ENCODE data around the gene TLE4.

Gene TLE4

GRCh38 chr9:79615038-79615437, 43.3 kb downstream of the TLE4 start:
- no CpG with 5 or more reads among the region's 5 CpGs for WGBS, 2 donors (ENCODE audit: extremely low coverage in 2 of 2, insufficient read length in 2 of 2, insufficient replicate concordance in 1 of 2)
- no peak overlapping the region for H4K91ac ChIP-seq (ENCODE audit: low read depth, low read length, poor library complexity)
- no peak overlapping the region for H3K9ac ChIP-seq (ENCODE audit: low read depth, low read length, poor library complexity)
- H2AFZ ChIP-seq (ENCODE audit: low read length), result no peak overlapping the region
- no peak overlapping the region for H3K27ac ChIP-seq (replicated peaks; ENCODE audit: low read length)
- H3K27me3 ChIP-seq (ENCODE audit: control insufficient read depth in 3 of 3, insufficient read depth in 3 of 3, low read depth in 1 of 3, low read length in 3 of 3), result no peaks in the 10 kb centered on the region
- H3K4me3 ChIP-seq (ENCODE audit: low read length in 2 of 2), result no peak overlapping the region
- H4K8ac ChIP-seq (ENCODE audit: low read depth, low read length), result no peak overlapping the region
- DNase-seq (ENCODE audit: low spot score), result no peak
- no peak overlapping the region for H2BK12ac ChIP-seq (ENCODE audit: low read length)
- H3K18ac ChIP-seq (ENCODE audit: low read length), result no peak overlapping the region
- no peak overlapping the region for H3K4ac ChIP-seq (ENCODE audit: low read length)
- no peak overlapping the region for H3K4me2 ChIP-seq (ENCODE audit: insufficient read depth, low read length, poor library complexity, severe bottlenecking)
- H2BK120ac ChIP-seq (ENCODE audit: low read depth, low read length), result no peak overlapping the region
- peaks cover 2% of the 10 kb centered on the region for H3K79me1 ChIP-seq (ENCODE audit: low read depth, low read length)
- H3K36me3 ChIP-seq (replicated peaks in 1 of 2; ENCODE audit: control insufficient read depth in 2 of 2, insufficient read depth in 2 of 2, low read length in 2 of 2), result peaks cover 2 to 82% of the 10 kb centered on the region in 2 donors
- H3K4me1 ChIP-seq (ENCODE audit: control insufficient read depth in 2 of 2, insufficient read depth in 1 of 2, low read depth in 1 of 2, low read length in 2 of 2), result peaks cover 21 to 22% of the 10 kb centered on the region in 2 donors
- H3K9me3 ChIP-seq (replicated peaks in 1 of 2; ENCODE audit: control insufficient read depth in 2 of 2, insufficient read depth in 1 of 2, low read depth in 1 of 2, low read length in 2 of 2), result no peaks in the 10 kb centered on the region
- no peak overlapping the region for H2BK15ac ChIP-seq (ENCODE audit: low read length)
- no peak overlapping the region for H2BK5ac ChIP-seq (ENCODE audit: low read length)
- H3K14ac ChIP-seq (ENCODE audit: low read length), result no peak overlapping the region
- H2AK5ac ChIP-seq (ENCODE audit: low read depth, low read length), result no peak overlapping the region
- no peak overlapping the region for H3K23ac ChIP-seq (ENCODE audit: low read depth, low read length, poor library complexity)

GRCh38 chr9:79616013-79616412, 44.2 kb downstream of the TLE4 start:
- Histone ChIP-seq H3K23ac (ENCODE audit: low read depth, low read length, poor library complexity) (no peak overlapping the region), H3K4me3 (ENCODE audit: low read length in 2 of 2) (no peak overlapping the region), H4K91ac (ENCODE audit: low read depth, low read length, poor library complexity) (no peak overlapping the region), H3K9me3 (replicated peaks in 1 of 2; ENCODE audit: control insufficient read depth in 2 of 2, insufficient read depth in 1 of 2, low read depth in 1 of 2, low read length in 2 of 2) (no peaks in the 10 kb centered on the region), H3K27me3 (ENCODE audit: control insufficient read depth in 3 of 3, insufficient read depth in 3 of 3, low read depth in 1 of 3, low read length in 3 of 3) (no peaks in the 10 kb centered on the region), H3K9ac (ENCODE audit: low read depth, low read length, poor library complexity) (no peak overlapping the region), H3K4me1 (ENCODE audit: control insufficient read depth in 2 of 2, insufficient read depth in 1 of 2, low read depth in 1 of 2, low read length in 2 of 2) (peaks cover 13 to 28% of the 10 kb centered on the region in 2 donors), H2BK120ac (ENCODE audit: low read depth, low read length) (no peak overlapping the region), H3K79me1 (ENCODE audit: low read depth, low read length) (peaks cover 2% of the 10 kb centered on the region), H2AFZ (ENCODE audit: low read length) (no peak overlapping the region), H3K27ac (replicated peaks; ENCODE audit: low read length) (no peak overlapping the region), H4K8ac (ENCODE audit: low read depth, low read length) (no peak overlapping the region), H3K4me2 (ENCODE audit: insufficient read depth, low read length, poor library complexity, severe bottlenecking) (no peak overlapping the region), H3K36me3 (replicated peaks in 1 of 2; ENCODE audit: control insufficient read depth in 2 of 2, insufficient read depth in 2 of 2, low read length in 2 of 2) (peaks cover 2 to 92% of the 10 kb centered on the region in 2 donors), H2BK5ac (ENCODE audit: low read length) (no peak overlapping the region), H3K4ac (ENCODE audit: low read length) (no peak overlapping the region), H3K18ac (ENCODE audit: low read length) (no peak overlapping the region), H2AK5ac (ENCODE audit: low read depth, low read length) (no peak overlapping the region), H3K14ac (ENCODE audit: low read length) (no peak overlapping the region), H2BK15ac (ENCODE audit: low read length) (no peak overlapping the region), H2BK12ac (ENCODE audit: low read length) (no peak overlapping the region)
- WGBS, 2 donors (ENCODE audit: extremely low coverage in 2 of 2, insufficient read length in 2 of 2, insufficient replicate concordance in 1 of 2), result no CpG with 5 or more reads among the region's 4 CpGs
- no peak for DNase-seq (ENCODE audit: low spot score)

- no peak overlapping the region for H3K23ac ChIP-seq (ENCODE audit: low read depth, low read length, poor library complexity)
- no peak overlapping the region for H3K4ac ChIP-seq (ENCODE audit: low read length)
- no peaks in the 10 kb centered on the region for H3K27me3 ChIP-seq (ENCODE audit: control insufficient read depth in 3 of 3, insufficient read depth in 3 of 3, low read depth in 1 of 3, low read length in 3 of 3)
- H3K4me1 ChIP-seq (ENCODE audit: control insufficient read depth in 2 of 2, insufficient read depth in 1 of 2, low read depth in 1 of 2, low read length in 2 of 2), result peaks cover 6 to 37% of the 10 kb centered on the region in 2 donors
- no peak overlapping the region for H3K18ac ChIP-seq (ENCODE audit: low read length)
- no peak overlapping the region for H2BK5ac ChIP-seq (ENCODE audit: low read length)
- DNase-seq (ENCODE audit: low spot score), result no peak
- H3K79me1 ChIP-seq (ENCODE audit: low read depth, low read length), result peaks cover 2% of the 10 kb centered on the region
- no peak overlapping the region for H2AFZ ChIP-seq (ENCODE audit: low read length)
- H2BK120ac ChIP-seq (ENCODE audit: low read depth, low read length), result no peak overlapping the region
- no peak overlapping the region for H3K27ac ChIP-seq (replicated peaks; ENCODE audit: low read length)
- H2BK12ac ChIP-seq (ENCODE audit: low read length), result no peak overlapping the region
- peaks cover 2 to 93% of the 10 kb centered on the region in 2 donors for H3K36me3 ChIP-seq (replicated peaks in 1 of 2; ENCODE audit: control insufficient read depth in 2 of 2, insufficient read depth in 2 of 2, low read length in 2 of 2)
- no peak overlapping the region for H3K14ac ChIP-seq (ENCODE audit: low read length)
- no CpG with 5 or more reads among the region's 3 CpGs for WGBS, 2 donors (ENCODE audit: extremely low coverage in 2 of 2, insufficient read length in 2 of 2, insufficient replicate concordance in 1 of 2)
- no peak overlapping the region for H4K8ac ChIP-seq (ENCODE audit: low read depth, low read length)
- no peak overlapping the region for H3K4me2 ChIP-seq (ENCODE audit: insufficient read depth, low read length, poor library complexity, severe bottlenecking)
- no peak overlapping the region for H2BK15ac ChIP-seq (ENCODE audit: low read length)
- H4K91ac ChIP-seq (ENCODE audit: low read depth, low read length, poor library complexity), result no peak overlapping the region
- no peaks in the 10 kb centered on the region for H3K9me3 ChIP-seq (replicated peaks in 1 of 2; ENCODE audit: control insufficient read depth in 2 of 2, insufficient read depth in 1 of 2, low read depth in 1 of 2, low read length in 2 of 2)
- H2AK5ac ChIP-seq (ENCODE audit: low read depth, low read length), result no peak overlapping the region
- no peak overlapping the region for H3K4me3 ChIP-seq (ENCODE audit: low read length in 2 of 2)
- no peak overlapping the region for H3K9ac ChIP-seq (ENCODE audit: low read depth, low read length, poor library complexity)
These were observed 45.2 kb downstream of the TLE4 start for GRCh38 chr9:79616971-79617370.

- H3K18ac ChIP-seq (ENCODE audit: low read length), result no peak overlapping the region
- peaks cover 2% of the 10 kb centered on the region for H3K79me1 ChIP-seq (ENCODE audit: low read depth, low read length)
- H3K4me3 ChIP-seq (ENCODE audit: low read length in 2 of 2), result no peak overlapping the region
- no peak overlapping the region for H2BK5ac ChIP-seq (ENCODE audit: low read length)
- no peaks in the 10 kb centered on the region for H3K27me3 ChIP-seq (ENCODE audit: control insufficient read depth in 3 of 3, insufficient read depth in 3 of 3, low read depth in 1 of 3, low read length in 3 of 3)
- H4K91ac ChIP-seq (ENCODE audit: low read depth, low read length, poor library complexity), result no peak overlapping the region
- no peak overlapping the region for H3K27ac ChIP-seq (replicated peaks; ENCODE audit: low read length)
- no peak for DNase-seq (ENCODE audit: low spot score)
- H2AK5ac ChIP-seq (ENCODE audit: low read depth, low read length), result no peak overlapping the region
- no peak overlapping the region for H4K8ac ChIP-seq (ENCODE audit: low read depth, low read length)
- no peak overlapping the region for H2BK15ac ChIP-seq (ENCODE audit: low read length)
- H3K4me1 ChIP-seq (ENCODE audit: control insufficient read depth in 2 of 2, insufficient read depth in 1 of 2, low read depth in 1 of 2, low read length in 2 of 2), result peaks cover 3 to 38% of the 10 kb centered on the region in 2 donors
- no peak overlapping the region for H2AFZ ChIP-seq (ENCODE audit: low read length)
- peaks cover 2 to 89% of the 10 kb centered on the region in 2 donors for H3K36me3 ChIP-seq (replicated peaks in 1 of 2; ENCODE audit: control insufficient read depth in 2 of 2, insufficient read depth in 2 of 2, low read length in 2 of 2)
- no CpG with 5 or more reads among the region's 4 CpGs for WGBS, 2 donors (ENCODE audit: extremely low coverage in 2 of 2, insufficient read length in 2 of 2, insufficient replicate concordance in 1 of 2)
- H3K9ac ChIP-seq (ENCODE audit: low read depth, low read length, poor library complexity), result no peak overlapping the region
- no peaks in the 10 kb centered on the region for H3K9me3 ChIP-seq (replicated peaks in 1 of 2; ENCODE audit: control insufficient read depth in 2 of 2, insufficient read depth in 1 of 2, low read depth in 1 of 2, low read length in 2 of 2)
- no peak overlapping the region for H2BK12ac ChIP-seq (ENCODE audit: low read length)
- no peak overlapping the region for H3K14ac ChIP-seq (ENCODE audit: low read length)
- no peak overlapping the region for H3K23ac ChIP-seq (ENCODE audit: low read depth, low read length, poor library complexity)
- no peak overlapping the region for H2BK120ac ChIP-seq (ENCODE audit: low read depth, low read length)
- H3K4ac ChIP-seq (ENCODE audit: low read length), result no peak overlapping the region
- no peak overlapping the region for H3K4me2 ChIP-seq (ENCODE audit: insufficient read depth, low read length, poor library complexity, severe bottlenecking)
These were observed 45.6 kb downstream of the TLE4 start for GRCh38 chr9:79617395-79617794.
